Activated T-helper 2 cell treated with anti-CD3 and anti-CD28 coated beads, Interferon-gamma antibody, Interleukin-2, Interleukin-4, amounts not matched to agents 10 μg/mL and 5 μg/mL and 100 μg/mL, durations not matched to agents 14 hours and 24 hours and 36 hours (primary cell): ENCODE measurements around the gene RHOF. TPM values are rescaled to one million over a fixed set of nuclear protein-coding genes. Genes with fewer than 3 reads are reported as not detected.
"Not testable (repeated sequence)": the region's sequence is repeated elsewhere in the genome, so short reads cannot be mapped to it uniquely, and the experiment has no call there.

Experiments used
- DNase-seq: peaks from one replicate; pipeline ENCODE4 v3.0.0; 2021; ENCODE audit warnings: low spot score
- H3K27ac Mint-ChIP-seq: one replicate; pipeline ENCODE4 v1.8.0; 2021; ENCODE audit warnings: mixed read lengths
- H3K27me3 Mint-ChIP-seq: one replicate; pipeline ENCODE4 v1.8.0; 2021; ENCODE audit warnings: low read depth, mixed read lengths
- H3K36me3 Mint-ChIP-seq: one replicate; pipeline ENCODE4 v1.8.0; 2021; ENCODE audit warnings: low read depth, mixed read lengths
- H3K4me1 Mint-ChIP-seq: one replicate; pipeline ENCODE4 v1.8.0; 2021; ENCODE audit warnings: low read depth, mixed read lengths
- H3K4me3 Mint-ChIP-seq: one replicate; pipeline ENCODE4 v1.8.0; 2021; ENCODE audit warnings: low read depth, mild to moderate bottlenecking, moderate library complexity, mixed read lengths
- H3K9me3 Mint-ChIP-seq: one replicate; pipeline ENCODE4 v1.8.0; 2021; ENCODE audit warnings: mixed read lengths
- intact Hi-C: fragments of 100-400 bp; cut with micrococcal nuclease; formaldehyde crosslinking; loops from one replicate; pipeline ENCODE4 v1.15.1; 2023
- total RNA-seq: library from RNA; stranded (reverse); gene quantifications from 2 replicates; pipeline ENCODE4 v1.2.3, GENCODE V29; 2022

RHOF gene
- total RNA-seq, 1 donor from 2014 or later = 115 TPM

DNA sequence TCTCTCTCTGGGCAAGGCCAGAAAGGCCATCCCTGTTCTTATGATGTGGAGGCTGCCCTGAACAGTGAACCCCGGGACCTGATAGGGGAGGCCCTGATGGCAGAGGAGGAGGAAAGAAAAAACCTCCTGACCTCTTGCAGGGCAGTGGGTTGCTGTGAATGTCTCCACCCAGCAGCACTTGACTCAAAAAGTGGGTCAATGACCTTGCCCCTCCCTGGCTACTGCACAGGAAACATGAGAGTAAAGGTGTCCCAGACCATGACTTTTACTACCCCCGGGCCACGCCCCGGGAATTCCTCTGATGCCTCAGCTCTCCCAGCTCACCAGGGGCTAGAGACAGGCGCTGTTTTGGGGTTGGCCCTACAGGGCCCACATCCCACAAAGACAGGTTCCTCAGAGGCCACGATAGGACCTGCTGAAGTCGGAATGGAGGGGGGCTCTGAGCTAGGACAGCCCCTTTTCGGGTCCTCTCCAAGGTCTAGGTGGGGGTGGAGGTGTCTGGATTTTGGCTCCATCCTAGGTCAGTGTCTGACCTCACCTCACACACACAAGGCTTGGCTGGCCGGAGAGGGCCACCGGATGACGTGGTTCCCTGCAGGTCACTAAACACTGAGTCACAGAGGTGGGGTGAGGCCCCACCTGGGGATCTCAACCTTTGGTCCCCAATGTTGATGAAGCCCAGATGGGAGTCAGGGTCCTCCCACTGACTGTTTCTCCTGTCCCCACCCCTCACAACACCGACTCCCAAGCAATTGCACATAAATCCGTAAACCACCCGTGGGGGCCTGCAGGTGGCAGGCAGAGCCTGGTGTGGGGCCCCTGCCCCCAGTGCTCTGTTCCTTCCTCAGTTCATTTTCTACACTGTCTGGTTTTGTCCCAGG lies 1.6 kb downstream of the RHOF start:
- H3K4me1 Mint-ChIP-seq = peaks cover 55% of the 10 kb centered on the region
- DNase-seq = no peak
- H3K4me3 Mint-ChIP-seq = peak overlapping the region; percentile 91
- H3K9me3 Mint-ChIP-seq = no peaks in the 10 kb centered on the region
- H3K27me3 Mint-ChIP-seq = no peaks in the 10 kb centered on the region
- H3K36me3 Mint-ChIP-seq = peaks cover 61% of the 10 kb centered on the region
- intact Hi-C loops = loop anchor here (5.0 kb wide), 2 partner anchors 80 to 165 kb away; partner anchors contain the start of genes ORAI1 and TMEM120B
- peak overlapping the region; percentile 76 for H3K27ac Mint-ChIP-seq

- Mint-ChIP-seq H3K4me1 (peaks cover 61% of the 10 kb centered on the region), H3K36me3 (peaks cover 61% of the 10 kb centered on the region)
- not testable (repeated sequence) for DNase-seq
Observed at GRCh38 chr12:121790785-121791184, 2.7 kb downstream of the RHOF start.

DNA sequence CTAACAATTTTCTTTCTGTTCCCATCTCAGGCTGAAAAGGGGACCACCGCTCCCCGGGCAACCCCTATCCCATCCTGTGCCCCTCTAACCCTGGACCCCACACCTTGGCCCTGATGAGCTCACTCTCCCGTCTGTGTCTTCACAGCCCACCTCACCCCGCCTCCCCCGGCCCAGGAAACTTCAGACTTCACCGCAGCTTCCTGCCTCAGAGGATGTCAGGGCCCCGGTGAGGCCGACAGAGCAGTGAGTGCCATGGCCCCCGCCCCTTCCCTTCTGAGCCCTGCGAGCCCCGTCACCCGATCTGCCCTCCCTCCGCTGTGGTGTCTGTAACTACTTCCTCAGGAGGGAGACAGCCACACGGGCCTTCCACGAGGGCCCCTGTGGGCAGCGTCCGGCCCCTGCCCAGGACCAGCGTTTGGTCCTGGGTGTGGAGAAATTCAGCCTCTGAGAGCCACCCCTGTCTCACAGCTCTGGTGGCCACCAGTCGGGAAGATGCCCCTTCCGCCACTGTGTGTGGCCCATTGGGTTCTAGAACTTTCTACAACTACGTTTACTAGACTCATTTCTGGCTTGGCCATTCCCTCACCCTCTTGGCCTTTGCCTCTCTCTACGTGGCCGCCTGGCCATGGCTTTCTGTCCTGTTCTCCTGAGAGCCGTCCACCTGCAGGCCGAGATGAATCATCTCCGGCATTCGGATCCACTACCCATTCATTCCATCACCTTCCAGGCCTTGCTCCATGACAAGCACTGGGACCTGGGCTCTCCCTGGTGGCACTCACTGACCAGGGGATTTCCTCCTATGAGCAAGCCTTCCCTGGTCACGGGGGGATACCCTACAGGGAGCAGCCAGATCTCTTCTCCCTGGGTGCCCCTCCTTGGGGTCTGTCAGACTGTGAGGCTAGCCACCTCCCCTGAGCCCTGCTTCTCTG lies 3.4 kb downstream of the RHOF start:
- intact Hi-C loops = loop anchor here (5.0 to 10.0 kb wide), 3 partner anchors 78 to 375 kb away; partner anchors contain the start of genes ORAI1 and TMEM120B
- Mint-ChIP-seq H3K27ac (peak overlapping the region; percentile 98), H3K9me3 (no peaks in the 10 kb centered on the region), H3K27me3 (no peaks in the 10 kb centered on the region), H3K36me3 (peaks cover 58% of the 10 kb centered on the region), H3K4me3 (peak overlapping the region; percentile 88), H3K4me1 (peaks cover 58% of the 10 kb centered on the region)
- DNase-seq = peak; percentile 93

More at GRCh38 chr12:121790785-121791184, 2.7 kb downstream of the RHOF start:
- Mint-ChIP-seq H3K27ac (peak overlapping the region; percentile 98), H3K4me3 (peak overlapping the region; percentile 91)
- H3K27me3 Mint-ChIP-seq, H3K9me3 Mint-ChIP-seq: not testable (repeated sequence)
- intact Hi-C loops = loop anchor here (5.0 kb wide), 2 partner anchors 78 to 163 kb away; partner anchors contain the start of genes ORAI1 and TMEM120B

DNA sequence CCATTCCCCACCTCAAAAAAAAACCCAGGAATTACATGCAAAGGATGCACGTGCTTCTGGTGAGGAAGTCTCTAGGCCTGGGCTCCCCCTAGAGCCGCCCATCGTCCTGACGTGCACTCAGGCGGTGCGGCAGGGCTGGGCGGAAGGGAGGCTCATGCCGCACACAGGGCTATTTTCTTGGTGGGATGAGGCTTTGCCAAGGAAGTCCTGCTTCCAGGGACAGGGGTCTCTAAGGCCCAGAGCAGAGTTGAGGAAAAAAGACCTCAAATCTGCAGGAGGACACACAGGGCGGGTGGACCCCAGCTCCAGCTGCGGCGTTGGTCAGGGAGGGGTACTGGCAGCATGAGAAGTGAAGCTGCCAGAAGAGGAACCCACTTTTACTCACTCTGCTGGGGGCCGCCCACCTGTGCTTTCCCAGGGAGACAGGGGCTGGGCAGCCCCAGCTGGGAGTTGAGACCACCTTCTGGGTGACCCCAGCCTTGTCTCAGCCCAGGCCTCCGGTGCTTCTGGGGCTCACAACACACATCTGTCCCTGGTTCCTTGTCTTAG lies 4.2 kb downstream of the RHOF start:
- Mint-ChIP-seq H3K4me3 (peak overlapping the region; percentile 88), H3K4me1 (peaks cover 58% of the 10 kb centered on the region), H3K27ac (peak overlapping the region; percentile 98), H3K36me3 (peaks cover 63% of the 10 kb centered on the region), H3K27me3 (no peaks in the 10 kb centered on the region), H3K9me3 (no peaks in the 10 kb centered on the region)
- DNase-seq = no peak
- intact Hi-C loops = loop anchor here (10.0 kb wide), 1 partner anchor 375 kb away; no protein-coding TSS in a partner anchor

DNA sequence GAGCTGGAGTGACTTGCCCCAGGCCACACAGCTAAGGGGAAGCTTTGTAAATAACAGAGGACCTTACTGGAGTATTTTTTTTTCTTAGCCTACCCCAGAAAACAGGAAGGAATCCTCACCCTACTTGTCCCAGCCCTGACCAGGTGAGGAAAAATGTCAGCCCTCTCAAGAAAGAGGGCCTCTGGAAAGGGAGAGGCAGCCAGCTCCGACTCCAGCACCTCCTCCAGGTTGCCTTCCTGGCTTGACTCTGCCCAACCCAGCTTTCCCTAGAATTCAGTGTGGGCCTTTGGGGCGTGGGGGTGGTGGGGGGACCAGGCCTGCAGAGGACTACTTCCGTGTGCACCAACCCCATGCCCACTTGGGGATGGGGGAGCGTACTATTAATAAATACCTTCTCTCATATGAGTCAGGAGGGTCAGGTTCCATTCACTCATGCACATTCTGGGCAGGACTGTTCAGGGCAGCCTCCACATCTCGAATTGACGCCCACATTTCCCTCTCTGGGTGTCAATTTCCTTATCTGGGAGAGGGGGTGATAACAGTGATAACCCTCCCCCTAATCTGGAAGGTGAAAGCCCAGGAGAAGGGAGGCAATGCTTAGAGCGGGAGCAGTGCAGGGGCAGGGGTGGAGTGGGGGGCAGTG lies 5.2 kb downstream of the RHOF start:
- Mint-ChIP-seq H3K4me3 (peak overlapping the region; percentile 88), H3K4me1 (peaks cover 63% of the 10 kb centered on the region), H3K27ac (peak overlapping the region; percentile 98), H3K36me3 (peaks cover 69% of the 10 kb centered on the region), H3K27me3 (no peaks in the 10 kb centered on the region), H3K9me3 (no peaks in the 10 kb centered on the region)
- intact Hi-C loops = loop anchor here (10.0 kb wide), 1 partner anchor 377 kb away; no protein-coding TSS in a partner anchor
- no peak for DNase-seq

DNA sequence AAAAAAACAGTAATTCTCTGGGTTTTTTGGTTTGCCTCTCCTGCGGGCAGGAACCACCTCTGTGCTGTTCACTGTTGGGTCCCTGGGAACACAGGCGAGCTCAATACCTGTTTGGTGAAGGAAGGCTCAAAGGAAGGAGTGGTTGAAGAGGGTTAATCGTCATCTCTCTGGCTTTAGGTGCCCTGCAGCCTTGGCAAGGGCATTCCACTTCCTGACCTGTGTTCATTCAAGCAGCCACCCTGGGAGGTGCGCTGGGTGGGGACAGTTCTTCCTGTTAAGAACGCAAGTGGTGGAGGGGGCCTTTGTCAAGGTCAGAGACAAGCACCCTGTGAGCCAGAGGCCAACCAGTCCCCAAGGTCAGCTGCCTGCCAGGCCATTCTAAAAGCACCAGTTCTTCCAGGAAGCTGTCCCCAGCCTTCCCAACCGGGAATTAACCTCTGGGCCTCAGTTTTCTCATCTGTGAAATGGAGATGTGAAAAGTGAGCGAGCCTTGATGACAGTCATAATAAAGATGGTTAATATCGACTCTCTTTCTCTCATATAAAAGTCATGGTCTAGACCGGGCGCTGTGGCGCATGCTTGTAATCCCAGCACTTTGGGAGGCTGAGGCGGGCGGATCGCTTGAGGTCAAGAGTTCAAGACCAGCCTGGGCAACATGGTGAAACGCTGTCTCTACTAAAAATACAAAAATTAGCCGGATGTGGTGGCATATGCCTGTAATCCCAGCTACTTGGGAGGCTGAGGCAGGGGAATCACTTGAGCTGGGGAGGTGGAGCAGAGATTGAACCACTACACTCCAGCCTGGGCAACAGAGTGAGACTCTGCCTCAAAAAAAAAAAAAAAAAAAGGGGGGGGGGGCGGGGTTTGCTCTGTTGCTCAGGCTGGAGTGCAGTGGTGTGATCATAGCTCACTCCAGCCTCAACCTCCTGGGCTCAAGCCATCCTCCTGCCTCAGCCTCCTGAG lies 6.1 kb downstream of the RHOF start:
- Mint-ChIP-seq H3K27me3 (no peaks in the 10 kb centered on the region), H3K27ac (peak overlapping the region; percentile 98), H3K9me3 (no peaks in the 10 kb centered on the region), H3K4me3 (peak overlapping the region; percentile 61), H3K4me1 (peaks cover 67% of the 10 kb centered on the region), H3K36me3 (peaks cover 73% of the 10 kb centered on the region)
- intact Hi-C loops = loop anchor here (10.0 kb wide), 1 partner anchor 377 kb away; no protein-coding TSS in a partner anchor
- DNase-seq = no peak

DNA sequence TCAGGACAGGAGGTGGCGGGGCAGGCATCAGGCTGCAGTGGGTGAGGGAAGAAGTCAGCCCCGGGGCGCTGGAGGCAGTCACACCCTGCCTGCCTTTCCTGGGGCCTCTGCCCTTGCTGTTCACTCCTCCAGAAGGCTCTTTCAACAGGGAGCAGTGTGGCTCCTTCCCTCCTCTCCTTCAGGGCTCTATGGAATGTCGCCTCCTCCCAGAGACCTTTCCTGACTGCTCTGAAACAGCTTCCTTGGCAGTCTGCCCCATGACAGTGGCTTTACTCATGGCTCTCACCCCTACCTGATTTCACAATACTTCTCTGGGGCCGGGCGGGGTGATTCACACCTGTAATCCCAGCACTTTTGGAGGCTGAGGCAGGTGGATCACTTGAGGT lies 7.1 kb downstream of the RHOF start:
- no peak for DNase-seq

DNA sequence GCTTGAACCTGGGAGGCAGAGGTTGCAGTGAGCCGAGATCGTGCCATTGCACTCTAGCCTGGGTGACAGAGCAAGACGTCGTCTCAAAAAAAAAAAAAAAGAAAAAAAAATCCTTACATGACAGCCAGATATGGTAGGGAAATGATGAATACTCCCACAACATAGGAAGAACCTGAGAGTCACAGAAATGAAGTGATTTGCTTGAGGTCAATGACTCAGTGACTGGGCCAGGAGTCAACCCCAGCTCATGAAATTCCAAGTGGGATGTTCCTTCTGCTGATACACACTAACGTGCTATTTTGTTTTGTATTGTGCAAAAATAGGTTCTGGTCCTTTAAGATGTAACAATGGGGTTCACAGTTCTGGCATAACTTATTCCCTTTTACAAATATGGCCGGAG lies 9.0 kb downstream of the RHOF start:
- intact Hi-C loops = loop anchor here (10.0 kb wide), 1 partner anchor 380 kb away; no protein-coding TSS in a partner anchor
- DNase-seq = no peak
- Mint-ChIP-seq H3K4me3 (peak overlapping the region; percentile 66), H3K27ac (peak overlapping the region; percentile 77), H3K4me1 (peaks cover 57% of the 10 kb centered on the region), H3K27me3 (no peaks in the 10 kb centered on the region), H3K9me3 (no peaks in the 10 kb centered on the region), H3K36me3 (peaks cover 62% of the 10 kb centered on the region)

More for the DNA sequence above, 7.1 kb downstream of the RHOF start:
- Mint-ChIP-seq H3K27me3 (no peaks in the 10 kb centered on the region), H3K9me3 (no peaks in the 10 kb centered on the region), H3K4me3 (peak overlapping the region; percentile 17), H3K36me3 (peaks cover 75% of the 10 kb centered on the region), H3K4me1 (peaks cover 72% of the 10 kb centered on the region), H3K27ac (peak overlapping the region; percentile 86)
- intact Hi-C loops = loop anchor here (10.0 kb wide), 1 partner anchor 378 kb away; no protein-coding TSS in a partner anchor

- H3K4me3 Mint-ChIP-seq = peak overlapping the region; percentile 27
- peak overlapping the region; percentile 77 for H3K27ac Mint-ChIP-seq
- no peaks in the 10 kb centered on the region for H3K27me3 Mint-ChIP-seq
- DNase-seq = no peak
- H3K36me3 Mint-ChIP-seq = peaks cover 69% of the 10 kb centered on the region
- H3K9me3 Mint-ChIP-seq = no peaks in the 10 kb centered on the region
- intact Hi-C loops = loop anchor here (10.0 kb wide), 1 partner anchor 381 kb away; no protein-coding TSS in a partner anchor
- H3K4me1 Mint-ChIP-seq = peaks cover 51% of the 10 kb centered on the region
Observed at GRCh38 chr12:121783766-121784165, 9.7 kb downstream of the RHOF start.

GRCh38 chr12:121781998-121782979 lies 11.2 kb downstream of the RHOF start:
- Mint-ChIP-seq H3K9me3 (no peaks in the 10 kb centered on the region), H3K4me3 (peak overlapping the region; percentile 74), H3K4me1 (peaks cover 43% of the 10 kb centered on the region), H3K27ac (peak overlapping the region; percentile 98), H3K27me3 (no peaks in the 10 kb centered on the region), H3K36me3 (peaks cover 62% of the 10 kb centered on the region)
- DNase-seq = no peak
- intact Hi-C loops = loop anchor here (1.0 to 10.0 kb wide), 2 partner anchors 11 to 383 kb away; partner anchors contain the start of gene RHOF
